GM19043 (cell line): ENCODE data around the gene GPC3.

ENCODE experiments used
- ATAC-seq: cut with Tn5 transposase; IDR thresholded peaks from one replicate; pipeline ENCODE4 v1.9.1; 2021; ENCODE audit warnings: low read depth; ENCODE audit not compliant: unreplicated experiment

Gene GPC3

DNA sequence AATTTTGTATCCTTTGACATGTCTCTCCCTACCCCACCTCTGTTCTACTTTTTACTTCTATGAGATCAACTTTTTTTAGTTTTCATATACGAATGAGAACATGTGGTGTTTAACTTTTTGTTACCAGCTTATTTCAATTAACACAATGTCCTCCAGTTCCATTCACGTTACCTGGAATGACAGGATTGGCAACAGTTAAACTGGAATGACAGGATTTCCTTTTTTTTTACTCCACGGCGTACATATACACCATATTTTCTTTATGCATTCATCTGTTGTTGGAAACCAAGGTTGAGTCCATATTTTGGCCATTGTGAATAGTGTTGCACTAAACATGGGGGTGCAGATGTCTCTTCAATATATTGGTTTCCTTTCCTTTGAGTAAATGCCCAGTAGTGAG lies 398.3 kb downstream of the GPC3 start:
- ATAC-seq: no peak

DNA sequence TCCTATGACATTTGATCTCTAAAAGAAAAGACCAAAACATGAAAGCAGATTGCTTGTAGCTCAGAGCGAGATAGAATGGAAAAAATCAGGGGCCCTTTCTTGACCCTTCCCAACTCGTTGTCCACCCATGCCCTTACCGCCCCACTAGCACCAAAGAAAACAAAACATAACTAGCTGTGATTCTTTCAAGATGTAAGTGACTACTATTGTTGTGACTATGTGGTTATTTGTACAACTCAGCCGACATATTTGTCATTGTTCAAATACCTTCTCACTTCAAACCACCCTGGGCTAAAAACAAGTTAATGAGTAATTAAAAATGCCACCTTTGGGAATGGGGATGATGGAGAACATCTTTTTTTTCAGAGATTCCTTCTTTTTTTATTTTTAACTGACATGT lies 399.0 kb downstream of the GPC3 start:
- no peak for ATAC-seq

DNA sequence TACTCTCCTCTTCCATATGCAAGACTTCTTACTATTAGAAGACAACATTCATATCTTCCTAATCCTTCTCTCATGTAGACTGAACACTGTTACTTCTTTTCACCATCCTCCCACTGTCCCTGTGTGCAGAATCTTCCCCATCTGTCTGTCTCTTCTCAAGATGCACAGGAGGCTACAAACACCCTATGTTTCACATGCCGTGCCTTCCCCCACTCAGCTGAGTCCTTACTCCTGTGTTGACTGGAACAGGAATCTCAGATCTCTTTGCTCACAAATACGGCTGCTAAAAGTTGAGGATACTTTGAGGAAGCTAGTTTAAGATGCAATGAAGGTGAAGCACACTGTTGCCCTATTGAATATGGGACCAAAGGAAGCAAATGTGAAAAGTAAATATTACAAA lies 401.6 kb downstream of the GPC3 start:
- ATAC-seq: no peak

DNA sequence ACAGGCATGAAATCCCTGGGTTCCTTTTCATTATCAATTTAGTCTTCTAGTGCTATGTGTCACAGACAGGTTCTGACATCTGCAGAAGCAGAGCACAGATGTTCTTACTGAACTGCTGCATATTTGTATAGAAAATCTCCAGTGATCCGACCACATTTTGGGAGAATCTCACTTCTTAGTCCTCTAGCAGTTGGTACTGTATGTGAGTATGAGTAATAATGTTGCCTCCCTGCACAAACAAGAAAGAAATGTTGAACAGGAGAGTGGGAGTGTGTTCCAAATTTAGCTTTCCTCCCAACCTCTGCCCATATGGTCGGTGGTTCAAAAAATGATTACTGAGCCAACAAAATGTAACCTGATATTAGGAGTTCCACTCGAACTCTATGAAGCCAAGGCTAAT lies 404.8 kb downstream of the GPC3 start:
- ATAC-seq: no peak

DNA sequence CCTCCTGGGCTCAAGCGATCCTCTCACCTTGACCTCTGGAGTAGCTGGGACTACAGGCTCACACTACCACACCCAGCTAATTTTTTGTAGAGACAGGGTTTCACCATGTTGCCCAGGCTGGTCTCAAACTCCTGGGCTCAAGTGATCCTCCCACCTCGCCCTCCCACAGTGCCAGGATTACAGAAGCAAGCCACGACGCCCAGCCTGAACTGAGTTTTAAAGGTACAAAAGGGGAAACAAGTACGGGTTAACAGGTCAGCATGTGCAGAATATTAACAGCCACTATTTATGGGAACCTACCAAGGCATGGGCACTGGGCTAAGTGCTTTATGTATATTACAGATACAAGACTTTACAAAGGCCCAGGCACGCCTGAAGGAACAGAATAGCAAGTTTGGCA lies 405.8 kb downstream of the GPC3 start:
- ATAC-seq: no peak

DNA sequence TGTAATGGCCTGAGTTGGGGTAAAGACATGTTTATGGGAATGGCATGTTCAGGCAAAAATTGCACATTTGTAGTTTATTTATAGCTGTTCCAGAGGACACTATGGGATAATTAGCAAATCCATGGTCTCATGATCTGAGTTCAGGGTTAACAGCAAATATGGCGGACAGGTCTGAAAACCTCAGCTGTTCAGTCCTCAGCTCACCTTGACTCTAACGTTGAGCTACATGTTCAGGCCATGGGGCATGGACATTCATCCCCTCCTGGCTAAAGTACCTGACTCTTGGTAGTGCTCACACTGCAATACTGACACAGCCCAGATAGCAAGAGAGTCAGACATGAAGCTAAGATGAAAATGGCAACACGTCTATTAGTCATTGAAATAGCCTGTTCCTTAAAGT lies 408.5 kb downstream of the GPC3 start:
- ATAC-seq: no peak

DNA sequence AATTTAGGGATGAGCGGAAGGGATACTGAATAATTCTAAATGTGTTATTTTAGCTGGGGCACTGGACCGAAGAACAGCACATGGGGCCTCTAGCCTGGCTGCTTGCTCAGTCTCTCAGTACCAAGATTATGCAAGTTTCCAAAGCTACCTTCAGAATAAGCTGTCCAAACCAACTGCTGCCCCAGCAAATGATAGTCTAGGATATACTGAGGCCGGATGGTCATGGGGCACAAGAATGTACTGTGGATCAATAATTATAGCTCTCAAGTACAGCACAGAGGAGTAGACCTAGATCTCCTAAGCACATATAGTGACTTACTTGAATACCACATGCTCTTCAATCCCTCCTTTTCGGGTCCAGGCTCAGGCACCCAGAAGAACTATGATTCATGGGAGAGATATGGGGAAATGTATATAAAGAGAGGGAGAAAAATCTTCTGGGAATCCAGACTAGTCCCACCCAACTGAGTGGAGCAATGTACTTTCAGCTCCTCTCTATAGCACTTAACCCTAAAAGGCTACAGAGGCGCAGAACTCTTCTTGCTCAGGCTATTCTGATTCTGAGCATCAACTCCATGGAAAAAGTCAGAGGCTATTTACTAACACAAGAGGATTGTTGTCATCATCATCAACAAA lies 409.8 kb downstream of the GPC3 start:
- no peak for ATAC-seq

DNA sequence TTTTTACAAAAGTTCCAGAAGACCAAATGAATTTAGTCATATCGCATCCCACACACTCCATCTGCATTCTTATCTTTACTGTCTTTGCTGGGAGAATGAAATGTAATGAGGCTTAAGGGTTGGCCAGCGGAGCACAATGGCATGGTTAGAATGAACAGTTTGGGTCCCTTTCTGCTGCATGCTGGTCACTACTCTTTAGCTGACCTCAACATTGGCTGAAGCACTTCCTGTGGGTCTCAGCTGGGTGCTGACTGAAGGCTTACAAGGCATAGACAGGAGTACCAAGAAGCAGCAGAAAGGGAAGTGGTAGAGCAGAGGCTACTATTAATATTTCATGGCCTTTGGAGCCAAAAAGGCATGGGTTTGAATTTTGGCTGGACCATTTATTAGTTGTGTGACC lies 410.7 kb downstream of the GPC3 start:
- ATAC-seq: no peak

DNA sequence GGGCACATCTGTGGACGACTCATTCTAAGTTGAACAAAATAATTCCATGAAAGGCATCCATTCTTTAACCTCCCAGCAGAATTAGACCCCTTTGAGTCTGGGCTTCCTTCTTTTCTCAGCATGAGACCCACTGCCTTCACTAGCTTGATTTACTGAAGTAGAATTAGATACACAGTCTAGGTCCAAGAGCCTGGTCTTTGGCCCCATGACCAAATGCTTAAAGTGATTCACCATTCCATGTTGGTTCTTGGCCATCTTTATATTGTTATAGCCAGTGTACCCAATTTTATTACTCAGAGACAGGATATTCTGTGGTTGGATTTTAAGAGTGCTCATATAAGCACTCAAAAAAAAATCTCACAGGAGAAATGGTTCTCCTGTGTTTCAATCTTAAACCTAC lies 414.8 kb downstream of the GPC3 start:
- no peak for ATAC-seq

DNA sequence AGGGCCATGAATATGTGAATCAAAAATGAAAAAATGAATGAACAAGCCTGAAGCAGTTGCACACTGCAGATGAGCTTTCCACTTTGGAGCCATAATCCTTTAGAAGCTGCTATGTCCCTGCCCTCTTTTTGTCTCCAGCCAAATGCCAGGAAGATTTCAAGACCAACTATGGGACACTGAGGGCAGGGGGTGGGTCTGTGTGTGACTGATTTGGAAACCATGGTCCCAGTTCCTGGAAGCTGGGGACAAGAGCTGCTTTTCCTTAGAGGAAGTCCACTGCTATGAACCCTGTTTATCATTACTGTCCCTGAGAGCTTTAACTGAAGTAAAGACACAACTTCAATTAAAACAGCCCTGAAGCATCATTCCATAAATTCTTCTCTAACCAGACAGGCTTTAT lies 416.2 kb downstream of the GPC3 start:
- ATAC-seq: no peak

DNA sequence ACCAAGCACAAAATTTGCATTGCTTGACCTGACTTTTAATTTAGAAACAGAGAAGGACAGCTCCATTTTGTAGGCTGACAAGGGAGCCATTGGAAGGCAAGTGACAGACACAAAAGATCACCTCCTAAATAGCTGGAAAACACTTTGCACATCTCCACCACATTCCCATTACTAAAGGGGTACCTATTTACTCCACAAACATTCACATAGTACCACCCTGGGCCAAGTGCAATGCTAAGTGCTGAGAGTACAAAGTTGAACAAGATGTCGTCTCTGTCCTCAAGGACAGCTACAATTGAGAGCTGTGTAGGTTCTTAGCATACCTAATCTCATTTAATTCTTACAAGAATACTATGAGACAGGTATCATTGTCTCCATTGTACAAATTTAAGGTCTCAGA lies 417.3 kb downstream of the GPC3 start:
- no peak for ATAC-seq

DNA sequence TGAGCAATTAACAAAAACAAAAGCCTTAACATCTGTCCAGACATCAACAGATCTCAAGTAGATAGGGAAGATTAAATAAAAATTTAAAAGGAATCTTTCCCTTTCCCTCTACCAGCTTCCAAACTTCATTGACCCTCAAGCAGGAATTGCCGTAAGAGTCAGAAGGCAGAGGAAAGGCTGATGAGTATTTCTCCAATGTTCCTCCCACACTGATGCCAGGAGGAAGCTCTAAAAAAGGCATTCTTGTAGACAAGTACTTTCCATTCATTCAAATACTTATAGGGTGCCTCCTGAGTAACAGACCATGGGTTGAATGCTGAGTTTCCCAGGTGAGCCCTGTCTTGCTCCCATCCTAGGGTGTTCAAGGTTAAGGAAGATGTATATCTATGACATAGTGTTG lies 418.5 kb downstream of the GPC3 start:
- no peak for ATAC-seq

DNA sequence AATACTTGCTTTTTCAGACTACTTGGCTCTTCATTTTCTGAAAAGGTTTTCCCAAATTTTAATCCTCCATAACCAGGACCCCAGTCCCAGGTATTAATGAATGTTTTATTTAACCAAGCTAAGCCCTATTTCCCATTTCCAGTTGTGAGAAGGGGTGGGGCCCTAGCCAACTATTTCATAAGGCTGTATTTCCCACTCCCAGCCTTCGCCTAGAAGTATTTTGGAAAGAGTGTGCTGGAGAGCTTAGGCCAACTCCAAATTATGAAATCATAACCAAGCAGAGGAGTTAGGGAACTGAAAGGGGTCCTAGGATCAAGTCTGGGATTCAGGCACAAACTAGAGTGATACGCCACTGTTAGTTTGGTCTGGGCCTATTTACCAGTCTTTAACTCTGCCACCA lies 421.7 kb downstream of the GPC3 start:
- ATAC-seq: no peak

DNA sequence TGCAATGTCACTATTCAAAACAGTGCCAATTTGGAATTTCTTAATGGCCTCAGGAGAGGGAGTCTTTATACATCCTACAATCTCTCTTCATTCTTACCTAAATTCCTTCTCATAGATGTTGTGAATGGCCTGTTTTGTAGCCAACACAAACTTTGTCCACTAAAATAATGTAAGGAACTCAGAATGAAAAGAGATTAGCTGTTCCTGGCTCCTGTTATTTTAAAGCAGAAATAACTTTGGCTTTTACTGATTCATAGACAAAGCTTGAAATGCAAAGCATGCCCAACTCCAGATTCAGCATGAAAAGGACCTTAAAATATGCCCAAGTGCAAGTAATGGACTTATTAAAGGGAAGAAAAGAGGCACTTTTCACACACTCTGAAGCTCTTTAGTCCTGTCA lies 424.1 kb downstream of the GPC3 start:
- ATAC-seq: no peak

DNA sequence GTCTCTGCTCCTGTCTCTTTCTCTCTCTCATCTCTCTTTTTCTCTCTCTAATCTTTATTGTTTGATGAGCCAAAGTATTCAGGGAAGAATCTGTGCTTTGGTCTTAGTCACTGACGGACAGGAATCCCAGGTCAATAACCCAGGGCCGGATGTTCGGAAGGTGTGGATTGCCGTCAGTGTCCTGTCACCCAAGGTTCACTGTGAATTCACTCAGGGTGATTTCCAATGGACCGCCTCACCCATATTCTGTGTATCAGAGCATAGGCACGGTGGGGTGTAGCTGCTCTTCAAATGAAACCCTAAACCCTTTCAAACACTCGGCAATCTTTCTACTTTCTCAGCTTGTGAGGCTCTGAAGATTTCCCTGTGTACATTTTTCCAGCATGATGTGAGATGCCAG lies 425.5 kb downstream of the GPC3 start:
- ATAC-seq: no peak

DNA sequence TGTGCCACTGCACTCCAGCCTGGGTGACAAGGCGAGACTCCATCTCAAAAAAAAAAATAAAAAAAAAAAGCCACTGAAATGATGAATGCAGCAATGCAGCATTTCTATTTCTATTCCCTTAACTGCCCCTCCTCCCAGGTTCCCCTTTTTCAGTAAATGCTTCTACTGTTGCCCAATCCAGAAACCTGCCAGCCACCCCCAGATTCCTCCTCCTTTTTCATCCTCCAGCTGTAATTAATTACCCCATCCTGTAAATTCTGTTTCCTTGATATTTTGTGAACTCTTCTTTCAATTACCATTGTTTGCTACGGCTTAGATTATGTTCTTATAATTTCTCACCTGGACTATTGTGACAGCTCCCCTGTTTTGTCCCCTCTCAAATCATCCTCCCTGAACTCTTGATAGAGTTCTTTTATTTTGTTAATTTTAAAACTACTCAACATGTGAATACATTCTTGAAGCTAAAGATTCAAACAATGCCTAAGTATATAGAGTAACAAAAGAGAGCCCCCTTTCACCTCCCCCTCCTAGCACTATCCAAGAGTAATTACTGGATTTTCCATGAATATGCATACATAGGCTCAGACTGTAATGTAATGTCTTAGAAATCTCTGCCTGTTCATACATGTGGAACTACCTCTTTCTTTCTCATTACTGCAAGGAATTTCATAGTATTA lies 429.5 kb downstream of the GPC3 start:
- no peak for ATAC-seq

DNA sequence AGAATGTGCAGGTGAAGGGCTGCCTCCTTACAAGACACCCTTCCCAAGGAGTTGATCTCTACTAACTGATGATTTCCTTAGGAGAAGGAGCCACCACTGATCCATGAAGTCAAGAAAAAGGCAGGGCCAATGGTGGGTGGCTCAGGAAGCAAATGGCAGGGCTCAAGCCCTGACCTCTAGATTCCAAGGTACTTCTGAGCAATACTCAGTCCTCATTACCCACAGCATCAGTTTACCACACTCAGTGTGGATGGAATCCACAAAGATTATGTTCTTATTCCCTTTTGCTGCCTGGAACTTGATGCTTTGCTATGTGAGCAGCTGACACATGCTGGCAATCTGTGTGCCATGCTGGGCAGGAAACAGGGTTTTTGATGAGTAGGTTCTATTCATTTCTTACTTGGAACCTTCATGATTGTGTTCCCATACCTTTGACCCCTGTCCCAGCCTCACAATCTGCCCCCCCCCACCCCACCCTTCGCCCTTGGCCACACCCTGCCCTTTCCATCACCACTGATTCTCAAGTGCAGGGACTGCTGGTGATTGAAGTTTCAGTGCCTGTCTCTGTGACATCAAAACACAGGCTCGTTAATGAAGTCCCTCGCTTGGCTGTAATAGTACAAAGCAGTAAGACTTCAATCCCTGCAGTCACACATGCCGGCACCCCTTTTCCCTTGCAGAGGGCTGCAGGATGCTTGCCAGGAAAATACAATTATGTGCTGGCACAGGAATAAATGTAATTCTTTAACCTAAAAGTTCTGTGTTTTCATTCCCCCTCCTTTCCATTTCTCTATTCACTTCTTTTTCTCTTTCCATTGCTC lies 434.5 kb downstream of the GPC3 start:
- no peak for ATAC-seq

DNA sequence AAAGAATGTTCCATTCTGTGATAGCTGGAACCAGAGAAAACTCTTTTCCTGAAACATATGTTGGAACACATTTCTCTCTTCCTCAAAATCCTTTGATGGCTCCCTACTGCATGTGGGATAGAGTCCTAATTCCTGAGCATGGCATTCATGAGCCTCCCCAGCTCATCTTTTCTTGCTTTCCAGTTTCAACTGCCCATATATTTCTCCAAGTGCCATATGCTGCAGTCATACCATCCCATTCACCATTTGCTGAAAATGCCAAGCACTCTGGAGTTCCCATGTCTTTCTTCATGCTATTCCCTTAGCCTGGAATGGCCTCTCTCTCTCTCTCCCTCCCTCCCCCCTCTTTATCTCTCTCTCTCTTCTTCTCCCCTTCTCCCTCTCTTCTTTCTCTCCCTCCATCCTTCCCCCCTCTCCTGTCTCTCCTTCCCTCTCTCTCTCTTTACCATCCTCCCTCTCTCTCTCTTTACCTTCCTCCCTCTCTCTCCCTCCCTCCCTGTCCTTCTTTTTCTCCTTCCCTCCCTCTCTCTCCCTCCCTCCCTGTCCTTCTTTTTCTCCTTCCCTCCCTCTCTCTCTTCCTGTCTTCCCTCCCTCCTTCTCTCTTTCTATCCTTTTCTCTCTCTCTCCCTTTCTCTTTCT lies 436.0 kb downstream of the GPC3 start:
- no peak for ATAC-seq

DNA sequence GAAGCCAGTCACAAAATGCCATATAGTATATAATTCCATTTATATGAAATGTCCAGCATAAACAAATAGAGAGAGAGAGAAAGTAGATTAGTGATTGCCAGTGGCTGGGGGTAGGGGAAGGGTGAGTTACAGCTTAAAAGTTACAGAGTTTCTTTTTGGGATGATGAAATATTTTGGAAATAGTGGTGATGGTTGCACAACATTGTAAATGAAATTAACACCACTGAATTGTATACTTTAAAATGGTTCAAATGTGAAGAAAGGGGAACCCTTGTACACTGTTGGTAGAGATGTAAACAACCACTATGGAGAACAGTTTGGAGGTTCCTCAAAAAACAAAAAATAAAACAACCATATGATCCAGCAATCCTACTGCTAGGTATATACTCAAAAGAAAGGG lies 439.0 kb downstream of the GPC3 start:
- no peak for ATAC-seq

DNA sequence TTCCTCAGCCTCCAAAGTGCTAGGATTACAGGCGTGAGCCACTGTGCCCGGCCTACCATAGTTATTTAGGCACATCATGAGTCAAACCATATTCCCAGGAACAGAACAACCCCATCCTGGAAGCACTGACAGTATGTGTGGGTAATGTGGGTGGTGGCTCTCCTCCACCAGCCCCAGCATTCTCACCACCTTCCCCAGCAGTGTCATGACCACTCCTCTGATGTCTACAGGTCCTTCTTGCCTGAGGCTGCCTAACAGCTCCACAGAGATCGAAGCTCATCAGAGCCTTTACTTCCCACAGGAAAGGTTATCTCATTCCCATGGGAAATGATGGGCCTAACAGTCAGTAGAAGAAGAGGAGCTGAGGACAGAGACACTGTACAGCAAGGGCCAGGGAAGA lies 440.6 kb downstream of the GPC3 start:
- ATAC-seq: no peak

DNA sequence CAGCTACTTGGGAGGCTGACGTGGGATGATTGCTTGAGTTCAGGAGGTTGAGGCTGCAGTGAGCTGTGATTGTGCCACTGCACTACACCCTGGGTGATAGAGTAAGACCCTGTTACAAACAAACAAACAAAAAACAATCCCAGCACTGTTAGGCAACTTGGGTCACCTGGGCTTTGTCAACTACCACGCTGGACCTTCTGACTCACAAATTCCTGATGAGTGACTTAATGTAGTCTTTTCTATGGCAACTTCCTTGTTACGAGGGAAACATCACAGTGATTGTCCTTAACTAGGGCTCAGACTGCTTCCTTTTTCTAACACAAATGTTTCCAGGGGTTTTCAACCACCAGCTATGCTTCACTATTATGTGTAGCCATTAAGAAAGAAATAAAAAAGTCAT lies 441.3 kb downstream of the GPC3 start:
- ATAC-seq: no peak
